ENCODE data around the gene HIRA. TPM values are rescaled to one million over a fixed set of nuclear protein-coding genes. Genes with fewer than 3 reads are reported as not detected.
"Not testable (repeated sequence)": the region's sequence is repeated elsewhere in the genome, so short reads cannot be mapped to it uniquely, and the experiment has no call there.

The HIRA gene
- polyA plus RNA-seq, 1 donor from 2014 or later: 38.1 TPM

DNA sequence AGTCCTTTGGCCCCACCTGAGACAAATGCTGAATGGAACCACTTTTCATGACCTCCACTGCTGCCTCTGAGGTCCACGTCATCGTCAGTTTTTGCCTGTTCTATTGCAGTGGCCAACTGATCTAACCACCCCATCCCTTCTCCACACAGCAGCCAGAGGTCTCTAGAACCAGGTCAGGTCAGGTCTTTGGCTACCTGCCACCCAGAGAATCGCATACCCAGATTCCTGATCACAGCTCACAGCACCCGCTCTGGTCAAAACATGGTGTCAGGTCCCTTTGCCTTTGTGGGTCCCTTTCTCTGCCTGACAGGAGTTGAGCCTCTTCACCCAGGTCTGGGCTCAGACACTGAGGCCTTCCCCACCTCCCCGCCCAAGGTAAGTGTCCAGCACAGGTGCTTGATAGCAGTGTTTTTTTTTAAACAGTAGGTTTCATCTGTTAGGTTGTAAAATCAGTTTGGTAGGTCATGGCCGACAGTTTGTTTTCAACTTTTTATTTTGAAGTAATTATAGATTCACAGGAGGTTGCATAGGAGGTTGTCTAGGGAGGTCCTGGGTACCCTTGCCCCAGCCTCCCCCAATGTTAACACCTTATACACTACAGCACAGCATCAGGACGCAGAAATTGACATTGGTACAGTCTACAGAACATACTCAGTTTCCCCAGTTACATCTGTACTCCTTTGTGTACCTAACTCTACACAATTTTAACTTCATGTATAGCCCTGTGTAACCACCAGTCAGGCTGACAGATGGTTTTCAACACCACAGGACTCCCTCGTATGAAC, 9.1 kb upstream of the HIRA start:
- peaks cover 47% of the 10 kb centered on the region for H3K79me2 ChIP-seq (replicated peaks; ENCODE audit: insufficient read depth, low read length)
- no peak overlapping the region for H3K9ac ChIP-seq (ENCODE audit: low read length)
- no peaks in the 10 kb centered on the region for H3K9me2 ChIP-seq (ENCODE audit: insufficient read depth, low read length)
- H3K4me3 ChIP-seq (ENCODE audit: low read length): no peak overlapping the region
- H3K27me3 ChIP-seq (ENCODE audit: insufficient read depth, low read depth, low read length): no peaks in the 10 kb centered on the region
- no peaks in the 10 kb centered on the region for H3F3A ChIP-seq (ENCODE audit: insufficient read depth, low read length, poor library complexity, severe bottlenecking)
- TF ChIP-seq TAF1 (IDR thresholded peaks at IDR 0.05; ENCODE audit: low read depth): no peak
- no peaks in the 10 kb centered on the region for H3K9me3 ChIP-seq (ENCODE audit: low read length)
- H2AFZ ChIP-seq (ENCODE audit: low read depth, low read length): no peak overlapping the region
- H3K27ac ChIP-seq (ENCODE audit: low read length): no peak overlapping the region
- H3K36me3 ChIP-seq (ENCODE audit: insufficient read depth, low read length): peaks cover 9% of the 10 kb centered on the region
- no peaks in the 10 kb centered on the region for H4K20me1 ChIP-seq (ENCODE audit: insufficient read depth)
- H3K4me2 ChIP-seq (ENCODE audit: low read length): no peak overlapping the region

DNA sequence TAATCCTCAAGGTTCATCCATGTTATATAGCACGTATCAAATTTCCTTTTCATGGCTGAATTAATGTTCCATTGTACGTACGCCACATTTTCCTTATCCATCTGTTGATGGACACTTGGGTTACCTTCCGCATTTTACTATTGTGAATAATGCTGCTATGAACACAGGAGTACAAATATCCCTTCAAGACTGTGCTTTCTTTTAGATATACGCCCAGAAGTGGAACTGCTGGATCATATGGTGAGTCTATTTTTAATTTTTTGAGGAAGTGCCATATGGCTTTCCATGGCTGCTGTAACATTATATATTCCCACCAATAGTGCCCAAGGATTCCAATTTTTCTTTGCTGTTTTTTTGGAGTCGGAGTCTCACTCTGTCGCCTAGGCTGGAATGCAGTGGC, 6.8 kb upstream of the HIRA start:
- peaks cover 9% of the 10 kb centered on the region for H3K36me3 ChIP-seq (ENCODE audit: insufficient read depth, low read length)

DNA sequence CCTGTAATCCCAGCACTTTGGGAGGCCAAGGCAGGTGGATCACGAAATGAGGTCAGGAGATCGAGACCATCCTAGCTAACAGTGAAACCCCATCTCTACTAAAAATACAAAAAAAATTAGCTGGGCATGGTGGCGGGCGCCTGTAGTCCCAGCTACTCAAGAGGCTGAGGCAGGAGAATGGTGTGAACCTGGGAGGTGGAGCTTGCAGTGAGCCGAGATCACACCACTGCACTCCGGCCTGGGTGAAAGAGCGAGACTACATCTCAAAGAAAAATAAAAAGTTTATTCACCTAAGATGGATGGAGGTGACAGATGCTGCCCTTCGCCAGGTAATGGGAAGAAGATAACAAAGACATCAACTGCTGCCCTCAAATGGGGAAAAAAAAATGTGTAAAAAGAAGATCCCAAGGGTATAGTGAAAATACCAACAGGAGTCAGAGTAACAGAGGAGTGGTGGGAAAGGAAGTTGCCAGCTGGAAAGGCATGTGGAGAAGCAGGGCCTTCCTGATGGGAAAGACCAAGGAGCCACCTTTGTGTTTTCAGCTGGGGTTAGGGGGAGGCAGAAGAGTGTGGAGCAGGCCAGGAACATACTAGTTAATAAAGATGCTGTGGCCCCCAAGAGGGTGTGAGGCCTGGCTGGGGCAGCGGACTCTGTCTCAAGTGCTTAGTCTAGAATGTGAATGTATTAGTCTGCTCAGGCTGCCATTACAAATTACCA, 5.1 kb upstream of the HIRA start:
- H3K4me2 ChIP-seq (ENCODE audit: low read length); H2AFZ ChIP-seq (ENCODE audit: low read depth, low read length); H3K9me3 ChIP-seq (ENCODE audit: low read length); H3K4me3 ChIP-seq (ENCODE audit: low read length); H3K27ac ChIP-seq (ENCODE audit: low read length); H3K27me3 ChIP-seq (ENCODE audit: insufficient read depth, low read depth, low read length); H3K9ac ChIP-seq (ENCODE audit: low read length); H4K20me1 ChIP-seq (ENCODE audit: insufficient read depth); H3K36me3 ChIP-seq (ENCODE audit: insufficient read depth, low read length); H3K9me2 ChIP-seq (ENCODE audit: insufficient read depth, low read length); H3F3A ChIP-seq (ENCODE audit: insufficient read depth, low read length, poor library complexity, severe bottlenecking): not testable (repeated sequence)
- peaks cover 16% of the 10 kb centered on the region for H3K79me2 ChIP-seq (replicated peaks; ENCODE audit: insufficient read depth, low read length)

More for the DNA sequence above, 6.8 kb upstream of the HIRA start:
- Histone ChIP-seq H3K9ac (ENCODE audit: low read length) (no peak overlapping the region), H3K79me2 (replicated peaks; ENCODE audit: insufficient read depth, low read length) (peaks cover 29% of the 10 kb centered on the region), H3K27ac (ENCODE audit: low read length) (no peak overlapping the region), H3K4me2 (ENCODE audit: low read length) (no peak overlapping the region), H3K9me2 (ENCODE audit: insufficient read depth, low read length) (no peaks in the 10 kb centered on the region), H4K20me1 (ENCODE audit: insufficient read depth) (no peaks in the 10 kb centered on the region), H2AFZ (ENCODE audit: low read depth, low read length) (no peak overlapping the region), H3K27me3 (ENCODE audit: insufficient read depth, low read depth, low read length) (no peaks in the 10 kb centered on the region), H3K9me3 (ENCODE audit: low read length) (no peaks in the 10 kb centered on the region), H3K4me3 (ENCODE audit: low read length) (no peak overlapping the region), H3F3A (ENCODE audit: insufficient read depth, low read length, poor library complexity, severe bottlenecking) (no peaks in the 10 kb centered on the region)
- TF ChIP-seq POLR2AphosphoS5 (IDR thresholded peaks at IDR 0.05): no peak
- TF ChIP-seq SMC3 (conservative IDR thresholded peaks at IDR 0.05; ENCODE audit: poor library complexity): no peak
- TF ChIP-seq MXI1 (conservative IDR thresholded peaks at IDR 0.05; ENCODE audit: poor library complexity, severe bottlenecking): no peak
- TF ChIP-seq, protein P1, sequence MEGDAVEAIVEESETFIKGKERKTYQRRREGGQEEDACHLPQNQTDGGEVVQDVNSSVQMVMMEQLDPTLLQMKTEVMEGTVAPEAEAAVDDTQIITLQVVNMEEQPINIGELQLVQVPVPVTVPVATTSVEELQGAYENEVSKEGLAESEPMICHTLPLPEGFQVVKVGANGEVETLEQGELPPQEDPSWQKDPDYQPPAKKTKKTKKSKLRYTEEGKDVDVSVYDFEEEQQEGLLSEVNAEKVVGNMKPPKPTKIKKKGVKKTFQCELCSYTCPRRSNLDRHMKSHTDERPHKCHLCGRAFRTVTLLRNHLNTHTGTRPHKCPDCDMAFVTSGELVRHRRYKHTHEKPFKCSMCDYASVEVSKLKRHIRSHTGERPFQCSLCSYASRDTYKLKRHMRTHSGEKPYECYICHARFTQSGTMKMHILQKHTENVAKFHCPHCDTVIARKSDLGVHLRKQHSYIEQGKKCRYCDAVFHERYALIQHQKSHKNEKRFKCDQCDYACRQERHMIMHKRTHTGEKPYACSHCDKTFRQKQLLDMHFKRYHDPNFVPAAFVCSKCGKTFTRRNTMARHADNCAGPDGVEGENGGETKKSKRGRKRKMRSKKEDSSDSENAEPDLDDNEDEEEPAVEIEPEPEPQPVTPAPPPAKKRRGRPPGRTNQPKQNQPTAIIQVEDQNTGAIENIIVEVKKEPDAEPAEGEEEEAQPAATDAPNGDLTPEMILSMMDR (IDR thresholded peaks at IDR 0.05; ENCODE audit: poor library complexity, severe bottlenecking): no peak

Measured in neural cell (in vitro differentiated cells).